SK-N-SH treated with all-trans-retinoic acid at 6 μM for 48 hours (cell line): Measurements from ENCODE around the gene LYVE1.

Experiments
- CSDC2 ChIP-seq: fragments of 250-450 bp; sonication (Bioruptor Pico); IDR thresholded peaks from 2 replicates; pipeline ENCODE4 v1.5.0; 2020; ENCODE audit warnings: mild to moderate bottlenecking, moderate library complexity
- PPARA ChIP-seq: fragments of 250-450 bp; sonication (Bioruptor Pico); IDR thresholded peaks from 2 replicates; pipeline ENCODE4 v1.5.0; 2020; ENCODE audit warnings: mild to moderate bottlenecking, borderline replicate concordance
- RARB ChIP-seq: fragments of 250-450 bp; sonication (Bioruptor Pico); IDR thresholded peaks from 2 replicates; pipeline ENCODE4 v1.8.0; 2021; ENCODE audit warnings: mild to moderate bottlenecking, moderate library complexity
- SNAI2 ChIP-seq: fragments of 250-450 bp; sonication (Bioruptor Pico); IDR thresholded peaks from 2 replicates; pipeline ENCODE4 v1.5.0; 2020; ENCODE audit warnings: mild to moderate bottlenecking, moderate library complexity
- TOX ChIP-seq: fragments of 250-450 bp; sonication (Bioruptor Pico); IDR thresholded peaks from 2 replicates; pipeline ENCODE4 v1.8.0; 2021; ENCODE audit warnings: mild to moderate bottlenecking, moderate library complexity, borderline replicate concordance
- ZC3H10 ChIP-seq: fragments of 250-450 bp; sonication (Bioruptor Pico); IDR thresholded peaks from 2 replicates; pipeline ENCODE4 v1.5.1; 2021; ENCODE audit warnings: mild to moderate bottlenecking, moderate library complexity
- ZFP30 ChIP-seq: fragments of 450-650 bp; formaldehyde crosslinking; IDR thresholded peaks from 2 replicates; pipeline ENCODE4 v1.5.0; 2022; ENCODE audit warnings: mild to moderate bottlenecking, moderate library complexity
- ZNF565 ChIP-seq: fragments of 450-650 bp; formaldehyde crosslinking; conservative IDR thresholded peaks from 2 replicates; pipeline ENCODE4 v1.5.0; 2020; ENCODE audit warnings: low read depth, mild to moderate bottlenecking, moderate library complexity
- TF ChIP-seq, protein P1 (sequence below): fragments of 250-450 bp; sonication (Bioruptor Pico); IDR thresholded peaks from 2 replicates; pipeline ENCODE4 v1.5.0; 2020; ENCODE audit warnings: mild to moderate bottlenecking, moderate library complexity
- TF ChIP-seq, protein P2 (sequence below): fragments of 250-450 bp; sonication (Bioruptor Pico); IDR thresholded peaks from 2 replicates; pipeline ENCODE4 v1.8.0; 2021; ENCODE audit warnings: low read depth, mild to moderate bottlenecking, moderate library complexity, borderline replicate concordance

DNA sequence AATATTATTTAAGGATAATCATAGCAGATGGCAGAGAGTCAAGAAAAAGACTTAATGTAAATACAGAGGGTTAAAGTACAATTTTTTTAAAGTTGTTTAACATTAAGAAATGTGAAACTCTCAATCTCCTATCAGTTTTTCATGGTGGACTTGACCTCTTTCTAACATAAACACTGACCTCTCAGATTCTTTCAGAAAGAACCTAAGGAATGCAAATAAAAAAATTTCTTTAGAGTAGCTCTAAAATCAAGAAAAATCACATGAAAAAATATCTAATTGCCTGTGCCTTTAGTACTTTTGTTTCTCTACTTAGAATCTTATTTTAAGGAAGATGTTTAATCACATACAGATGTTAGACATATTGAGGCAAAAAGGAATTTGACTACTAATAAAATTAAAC is 40.3 kb downstream of the LYVE1 start:
- TF ChIP-seq, protein P1, sequence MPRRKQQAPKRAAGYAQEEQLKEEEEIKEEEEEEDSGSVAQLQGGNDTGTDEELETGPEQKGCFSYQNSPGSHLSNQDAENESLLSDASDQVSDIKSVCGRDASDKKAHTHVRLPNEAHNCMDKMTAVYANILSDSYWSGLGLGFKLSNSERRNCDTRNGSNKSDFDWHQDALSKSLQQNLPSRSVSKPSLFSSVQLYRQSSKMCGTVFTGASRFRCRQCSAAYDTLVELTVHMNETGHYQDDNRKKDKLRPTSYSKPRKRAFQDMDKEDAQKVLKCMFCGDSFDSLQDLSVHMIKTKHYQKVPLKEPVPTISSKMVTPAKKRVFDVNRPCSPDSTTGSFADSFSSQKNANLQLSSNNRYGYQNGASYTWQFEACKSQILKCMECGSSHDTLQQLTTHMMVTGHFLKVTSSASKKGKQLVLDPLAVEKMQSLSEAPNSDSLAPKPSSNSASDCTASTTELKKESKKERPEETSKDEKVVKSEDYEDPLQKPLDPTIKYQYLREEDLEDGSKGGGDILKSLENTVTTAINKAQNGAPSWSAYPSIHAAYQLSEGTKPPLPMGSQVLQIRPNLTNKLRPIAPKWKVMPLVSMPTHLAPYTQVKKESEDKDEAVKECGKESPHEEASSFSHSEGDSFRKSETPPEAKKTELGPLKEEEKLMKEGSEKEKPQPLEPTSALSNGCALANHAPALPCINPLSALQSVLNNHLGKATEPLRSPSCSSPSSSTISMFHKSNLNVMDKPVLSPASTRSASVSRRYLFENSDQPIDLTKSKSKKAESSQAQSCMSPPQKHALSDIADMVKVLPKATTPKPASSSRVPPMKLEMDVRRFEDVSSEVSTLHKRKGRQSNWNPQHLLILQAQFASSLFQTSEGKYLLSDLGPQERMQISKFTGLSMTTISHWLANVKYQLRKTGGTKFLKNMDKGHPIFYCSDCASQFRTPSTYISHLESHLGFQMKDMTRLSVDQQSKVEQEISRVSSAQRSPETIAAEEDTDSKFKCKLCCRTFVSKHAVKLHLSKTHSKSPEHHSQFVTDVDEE: no peak
- TF ChIP-seq ZFP30 (CRISPR knock-in tag) (no peak), SNAI2 (CRISPR knock-in tag) (no peak), RARB (no peak), TOX (CRISPR knock-in tag) (no peak), ZNF565 (no peak), ZC3H10 (CRISPR knock-in tag) (no peak), CSDC2 (CRISPR knock-in tag) (no peak), PPARA (CRISPR knock-in tag) (no peak)
- TF ChIP-seq, protein P2, sequence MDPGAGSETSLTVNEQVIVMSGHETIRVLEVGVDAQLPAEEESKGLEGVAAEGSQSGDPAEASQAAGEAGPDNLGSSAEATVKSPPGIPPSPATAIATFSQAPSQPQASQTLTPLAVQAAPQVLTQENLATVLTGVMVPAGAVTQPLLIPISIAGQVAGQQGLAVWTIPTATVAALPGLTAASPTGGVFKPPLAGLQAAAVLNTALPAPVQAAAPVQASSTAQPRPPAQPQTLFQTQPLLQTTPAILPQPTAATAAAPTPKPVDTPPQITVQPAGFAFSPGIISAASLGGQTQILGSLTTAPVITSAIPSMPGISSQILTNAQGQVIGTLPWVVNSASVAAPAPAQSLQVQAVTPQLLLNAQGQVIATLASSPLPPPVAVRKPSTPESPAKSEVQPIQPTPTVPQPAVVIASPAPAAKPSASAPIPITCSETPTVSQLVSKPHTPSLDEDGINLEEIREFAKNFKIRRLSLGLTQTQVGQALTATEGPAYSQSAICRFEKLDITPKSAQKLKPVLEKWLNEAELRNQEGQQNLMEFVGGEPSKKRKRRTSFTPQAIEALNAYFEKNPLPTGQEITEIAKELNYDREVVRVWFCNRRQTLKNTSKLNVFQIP (CRISPR knock-in tag): no peak
